Measurements from ENCODE around the gene GPD2. TPM values are rescaled to one million over a fixed set of nuclear protein-coding genes. Genes with fewer than 3 reads are reported as not detected.

The GPD2 gene
- total and polyA plus RNA-seq, 7 experiments from 2014 or later = 2.9 to 17.1 (median 10.2) TPM

DNA sequence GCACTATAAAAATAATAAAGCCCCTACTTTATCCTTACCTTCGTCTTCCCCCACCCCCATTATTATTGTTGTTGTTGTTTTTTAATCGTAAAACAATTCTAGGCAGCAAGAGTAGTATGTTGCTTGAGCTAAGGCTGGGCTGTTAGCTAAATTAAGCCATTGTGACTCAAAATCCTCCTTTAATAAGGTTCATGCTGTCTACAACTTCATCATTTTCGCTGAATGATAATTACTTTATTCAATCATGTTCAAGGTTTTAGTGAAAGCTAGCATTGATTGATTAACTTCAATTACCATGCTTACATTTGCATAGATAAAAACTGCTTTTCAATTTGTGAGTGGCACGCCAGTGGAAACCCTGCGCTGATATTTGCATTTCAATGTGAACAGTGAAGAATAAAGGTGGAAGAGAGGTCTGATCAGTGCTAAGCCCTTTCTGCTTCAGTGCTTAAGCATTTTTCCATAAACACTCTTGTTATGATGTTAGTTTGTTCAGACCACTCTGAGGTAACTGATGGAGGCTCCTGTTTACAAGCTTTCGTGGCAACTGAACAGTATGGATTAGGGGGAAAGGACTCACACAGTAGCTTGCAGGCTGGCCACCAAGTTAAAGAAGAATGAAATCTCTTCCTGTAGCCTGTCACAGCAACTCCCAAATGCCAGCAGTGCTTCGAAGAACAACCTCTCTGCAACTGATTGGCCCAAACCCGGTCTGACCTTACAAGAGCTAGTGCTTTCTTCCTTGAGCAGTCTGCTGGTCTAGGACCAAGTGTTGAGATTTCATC is 156.8 kb downstream of the GPD2 start:
- intact Hi-C loops (cut with micrococcal nuclease) = no loop called here
- Mint-ChIP-seq H3K4me1 (peaks cover 0 to 5% (median 4%) of the 10 kb centered on the region in 7 donors), H3K27me3 (peaks cover 0 to 12% (median 6%) of the 10 kb centered on the region in 5 donors), H3K9me3 (no peaks in the 10 kb centered on the region), H3K4me3 (no peak overlapping the region), H3K36me3 (no peaks in the 10 kb centered on the region), H3K27ac (no peak overlapping the region)
- DNase-seq (no peak), ATAC-seq (no peak)
- Histone ChIP-seq H3K27ac (ENCODE audit: low read depth, low read length) (no peak overlapping the region), H3K27me3 (ENCODE audit: control insufficient read depth in 2 of 2, insufficient read depth in 2 of 2, low read length in 2 of 2) (no peaks in the 10 kb centered on the region), H3K36me3 (ENCODE audit: control insufficient read depth in 2 of 3, insufficient read depth in 3 of 3, low read length in 3 of 3) (no peaks in the 10 kb centered on the region), H3K4me1 (ENCODE audit: control insufficient read depth in 2 of 2, insufficient read depth in 2 of 2, low read length in 2 of 2) (no peaks in the 10 kb centered on the region), H3K9me3 (ENCODE audit: control insufficient read depth in 2 of 3, low read length in 3 of 3) (no peaks in the 10 kb centered on the region), H3K4me3 (ENCODE audit: low read length) (no peak overlapping the region)
- ChIA-PET POLR2A (no interaction called here), CTCF (interaction anchor here (0.6 kb wide), 1 partner anchor 169 kb away, joined by 5 read pairs; no protein-coding TSS in a partner anchor)

DNA sequence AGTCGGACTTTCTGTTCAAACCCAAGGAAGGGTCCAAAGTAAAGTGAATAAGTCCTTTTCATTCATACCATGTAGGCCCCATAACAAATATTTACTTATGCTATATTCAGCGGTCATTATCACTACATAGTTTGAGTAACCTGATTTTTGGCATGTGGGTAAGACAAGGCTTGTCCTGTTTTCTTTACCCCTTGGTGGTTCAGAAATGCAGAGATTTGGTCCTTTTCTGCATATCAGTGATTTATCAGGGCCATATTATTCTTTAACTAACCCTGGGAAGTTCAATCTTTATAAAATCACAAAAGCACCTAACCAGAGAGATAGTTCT is 157.4 kb downstream of the GPD2 start:
- POLR2A ChIA-PET = no interaction called here
- DNase-seq (no peak), ATAC-seq (no peak)
- Histone ChIP-seq H3K27ac (ENCODE audit: low read depth, low read length) (no peak overlapping the region), H3K27me3 (ENCODE audit: control insufficient read depth in 2 of 2, insufficient read depth in 2 of 2, low read length in 2 of 2) (no peaks in the 10 kb centered on the region), H3K4me1 (ENCODE audit: control insufficient read depth in 2 of 2, insufficient read depth in 2 of 2, low read length in 2 of 2) (no peaks in the 10 kb centered on the region), H3K4me3 (ENCODE audit: low read length) (no peak overlapping the region), H3K36me3 (ENCODE audit: control insufficient read depth in 2 of 3, insufficient read depth in 3 of 3, low read length in 3 of 3) (no peaks in the 10 kb centered on the region), H3K9me3 (ENCODE audit: control insufficient read depth in 2 of 3, low read length in 3 of 3) (no peaks in the 10 kb centered on the region)
- Mint-ChIP-seq H3K4me1 (peaks cover 0 to 5% (median 4%) of the 10 kb centered on the region in 7 donors), H3K36me3 (no peaks in the 10 kb centered on the region), H3K4me3 (no peak overlapping the region), H3K9me3 (no peaks in the 10 kb centered on the region), H3K27me3 (peaks cover 0 to 14% (median 6%) of the 10 kb centered on the region in 5 donors), H3K27ac (no peak overlapping the region)
- CTCF ChIA-PET = no interaction called here
- intact Hi-C loops (cut with micrococcal nuclease) = no loop called here

DNA sequence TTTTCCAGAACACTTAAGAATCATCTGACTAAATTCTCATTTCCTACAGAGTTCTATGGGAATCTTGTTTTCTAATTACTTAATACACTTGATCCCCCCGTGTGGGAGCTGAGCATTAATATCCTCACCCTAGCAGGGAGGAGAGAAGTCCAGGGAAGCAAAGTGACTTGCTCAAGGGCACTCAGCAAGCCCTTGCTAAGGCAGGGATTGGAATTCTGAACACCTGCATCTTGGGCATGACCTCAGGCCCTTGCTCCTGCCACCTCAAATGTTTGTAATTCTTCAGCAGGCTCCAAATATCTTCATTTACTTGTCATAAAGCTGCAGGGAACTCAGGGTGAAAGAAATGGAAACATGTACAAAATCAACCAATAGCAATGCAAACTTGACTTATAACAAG is 162.4 kb downstream of the GPD2 start:
- no peaks in the 10 kb centered on the region for H3K36me3 ChIP-seq (ENCODE audit: control insufficient read depth in 2 of 3, insufficient read depth in 3 of 3, low read length in 3 of 3)
- H3K27ac Mint-ChIP-seq = no peak overlapping the region
- no peak overlapping the region for H3K27ac ChIP-seq (ENCODE audit: low read depth, low read length)
- no peak overlapping the region for H3K4me3 Mint-ChIP-seq
- CTCF ChIA-PET = no interaction called here
- no peaks in the 10 kb centered on the region for H3K9me3 ChIP-seq (ENCODE audit: control insufficient read depth in 2 of 3, low read length in 3 of 3)
- intact Hi-C loops (cut with micrococcal nuclease) = no loop called here
- POLR2A ChIA-PET = no interaction called here
- no peaks in the 10 kb centered on the region for H3K4me1 Mint-ChIP-seq
- no peaks in the 10 kb centered on the region for H3K27me3 ChIP-seq (ENCODE audit: control insufficient read depth in 2 of 2, insufficient read depth in 2 of 2, low read length in 2 of 2)
- H3K4me1 ChIP-seq (ENCODE audit: control insufficient read depth in 2 of 2, insufficient read depth in 2 of 2, low read length in 2 of 2) = no peaks in the 10 kb centered on the region
- ATAC-seq (no peak), DNase-seq (no peak)
- H3K36me3 Mint-ChIP-seq = no peaks in the 10 kb centered on the region
- H3K4me3 ChIP-seq (ENCODE audit: low read length) = no peak overlapping the region
- H3K27me3 Mint-ChIP-seq = peaks cover 0 to 28% (median 10%) of the 10 kb centered on the region in 5 donors
- H3K9me3 Mint-ChIP-seq = no peaks in the 10 kb centered on the region

DNA sequence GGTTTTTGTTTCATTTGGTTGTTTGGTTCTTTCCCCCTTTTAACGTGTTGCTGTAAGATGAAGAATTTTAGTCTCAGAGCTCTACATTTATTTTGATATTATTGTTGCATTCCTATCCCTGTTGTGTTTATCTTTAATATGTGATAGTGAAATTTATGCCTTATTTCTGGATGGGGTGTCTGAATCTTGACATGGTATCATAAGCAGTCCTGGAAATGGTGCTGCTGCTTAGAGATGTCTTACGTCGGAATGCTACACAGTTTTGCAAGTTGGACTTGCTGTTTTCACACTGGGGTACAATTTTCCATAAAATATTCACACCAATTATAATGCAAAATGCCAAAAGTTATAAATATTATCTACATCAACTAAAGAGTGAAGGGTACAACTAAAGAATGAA is 164.0 kb downstream of the GPD2 start:
- ChIA-PET CTCF (no interaction called here), POLR2A (no interaction called here)
- Histone ChIP-seq H3K27me3 (ENCODE audit: control insufficient read depth in 2 of 2, insufficient read depth in 2 of 2, low read length in 2 of 2) (no peaks in the 10 kb centered on the region), H3K4me1 (ENCODE audit: control insufficient read depth in 2 of 2, insufficient read depth in 2 of 2, low read length in 2 of 2) (no peaks in the 10 kb centered on the region), H3K27ac (ENCODE audit: low read depth, low read length) (no peak overlapping the region), H3K36me3 (ENCODE audit: control insufficient read depth in 2 of 3, insufficient read depth in 3 of 3, low read length in 3 of 3) (no peaks in the 10 kb centered on the region), H3K9me3 (ENCODE audit: control insufficient read depth in 2 of 3, low read length in 3 of 3) (no peaks in the 10 kb centered on the region), H3K4me3 (ENCODE audit: low read length) (no peak overlapping the region)
- Mint-ChIP-seq H3K27ac (no peak overlapping the region), H3K36me3 (no peaks in the 10 kb centered on the region), H3K4me1 (no peaks in the 10 kb centered on the region), H3K27me3 (peaks cover 0 to 32% (median 10%) of the 10 kb centered on the region in 5 donors), H3K9me3 (no peaks in the 10 kb centered on the region), H3K4me3 (no peak overlapping the region)
- intact Hi-C loops (cut with micrococcal nuclease) = no loop called here
- no peak for DNase-seq
- no peak for ATAC-seq

DNA sequence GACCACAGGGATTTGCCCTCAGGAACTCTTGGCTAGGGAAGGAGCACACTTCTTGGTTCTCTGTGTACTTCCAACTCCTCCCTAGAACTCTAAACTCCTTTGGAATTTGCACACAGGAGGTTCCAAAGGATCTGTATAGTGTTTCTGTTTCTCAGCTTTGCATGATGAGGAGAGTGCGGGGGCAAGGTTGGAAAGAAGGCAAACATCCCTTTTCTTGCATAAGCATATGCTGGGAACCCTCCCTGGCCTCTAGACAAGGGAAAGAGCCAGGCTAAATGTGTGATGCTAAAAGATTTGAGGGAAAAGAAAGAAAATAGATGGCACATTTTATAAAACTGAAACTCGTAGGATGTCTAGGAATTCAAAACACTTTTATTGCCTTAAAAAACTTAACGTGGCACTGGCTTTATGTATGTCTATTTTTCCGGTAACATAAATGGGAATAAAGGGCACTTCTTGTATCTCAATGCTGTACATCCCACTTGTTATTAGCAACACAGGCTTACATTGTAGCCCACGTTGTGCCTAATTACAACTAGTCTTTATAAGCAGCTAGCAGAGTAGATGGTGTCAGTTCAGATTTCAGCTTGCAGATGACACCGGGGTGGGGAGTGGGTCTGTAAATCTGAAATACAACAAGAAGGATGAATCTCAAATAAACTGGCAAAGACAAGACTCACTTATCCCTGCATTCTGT is 165.8 kb downstream of the GPD2 start:
- Mint-ChIP-seq H3K36me3 (peaks cover 0 to 5% (median 0%) of the 10 kb centered on the region in 5 donors), H3K27me3 (peaks cover 0 to 32% (median 10%) of the 10 kb centered on the region in 5 donors), H3K27ac (no peak overlapping the region), H3K4me3 (no peak overlapping the region), H3K9me3 (peaks cover 0 to 1% (median 0%) of the 10 kb centered on the region in 11 donors), H3K4me1 (no peaks in the 10 kb centered on the region)
- Histone ChIP-seq H3K27ac (ENCODE audit: low read depth, low read length) (no peak overlapping the region), H3K36me3 (ENCODE audit: control insufficient read depth in 2 of 3, insufficient read depth in 3 of 3, low read length in 3 of 3) (no peaks in the 10 kb centered on the region), H3K4me1 (ENCODE audit: control insufficient read depth in 2 of 2, insufficient read depth in 2 of 2, low read length in 2 of 2) (no peaks in the 10 kb centered on the region), H3K9me3 (ENCODE audit: control insufficient read depth in 2 of 3, low read length in 3 of 3) (no peaks in the 10 kb centered on the region), H3K27me3 (ENCODE audit: control insufficient read depth in 2 of 2, insufficient read depth in 2 of 2, low read length in 2 of 2) (no peaks in the 10 kb centered on the region), H3K4me3 (ENCODE audit: low read length) (no peak overlapping the region)
- ATAC-seq (no peak), DNase-seq (no peak)
- POLR2A ChIA-PET = no interaction called here
- CTCF ChIA-PET = no interaction called here
- intact Hi-C loops (cut with micrococcal nuclease) = no loop called here

DNA sequence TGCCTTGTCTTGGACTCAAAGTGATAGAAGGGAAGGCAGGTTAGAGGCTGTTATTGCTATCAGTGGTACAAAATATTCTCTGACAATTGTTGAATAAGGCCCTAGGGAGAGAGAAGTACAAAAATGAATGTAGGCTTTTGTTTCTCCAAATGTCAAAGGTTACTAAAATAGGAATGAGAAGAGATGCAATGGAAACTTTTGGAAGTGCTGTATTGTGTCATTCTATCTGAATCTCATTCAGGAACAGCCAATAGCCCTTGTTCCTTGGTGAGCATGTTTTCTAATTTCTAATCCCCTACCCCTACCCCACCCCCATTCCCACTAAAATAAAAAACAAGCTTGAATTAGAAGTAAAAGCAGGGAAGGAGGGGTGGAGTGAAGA is 166.4 kb downstream of the GPD2 start:
- no peak overlapping the region for H3K4me3 Mint-ChIP-seq
- H3K27ac Mint-ChIP-seq = no peak overlapping the region

More for the DNA sequence above, 166.4 kb downstream of the GPD2 start:
- peaks cover 0 to 5% (median 0%) of the 10 kb centered on the region in 5 donors for H3K36me3 Mint-ChIP-seq
- Histone ChIP-seq H3K36me3 (ENCODE audit: control insufficient read depth in 2 of 3, insufficient read depth in 3 of 3, low read length in 3 of 3) (no peaks in the 10 kb centered on the region), H3K9me3 (ENCODE audit: control insufficient read depth in 2 of 3, low read length in 3 of 3) (no peaks in the 10 kb centered on the region), H3K4me3 (ENCODE audit: low read length) (no peak overlapping the region), H3K27ac (ENCODE audit: low read depth, low read length) (no peak overlapping the region), H3K27me3 (ENCODE audit: control insufficient read depth in 2 of 2, insufficient read depth in 2 of 2, low read length in 2 of 2) (no peaks in the 10 kb centered on the region), H3K4me1 (ENCODE audit: control insufficient read depth in 2 of 2, insufficient read depth in 2 of 2, low read length in 2 of 2) (no peaks in the 10 kb centered on the region)
- CTCF ChIA-PET = no interaction called here
- H3K4me1 Mint-ChIP-seq = no peaks in the 10 kb centered on the region
- H3K27me3 Mint-ChIP-seq = peaks cover 0 to 29% (median 12%) of the 10 kb centered on the region in 5 donors
- DNase-seq (no peak), ATAC-seq (no peak)
- POLR2A ChIA-PET = no interaction called here
- H3K9me3 Mint-ChIP-seq = peaks cover 0 to 1% (median 0%) of the 10 kb centered on the region in 11 donors
- intact Hi-C loops (cut with micrococcal nuclease) = no loop called here
